ENCODE measurements around the gene COL12A1. TPM values are rescaled to one million over a fixed set of nuclear protein-coding genes. Genes with fewer than 3 reads are reported as not detected.

The COL12A1 gene
- total and polyA plus RNA-seq, 2 of the 13 experiments (the other 11 are each of a cell fraction or from before 2014, with no cell fraction given) = 0.02 TPM; not detected in 1

DNA sequence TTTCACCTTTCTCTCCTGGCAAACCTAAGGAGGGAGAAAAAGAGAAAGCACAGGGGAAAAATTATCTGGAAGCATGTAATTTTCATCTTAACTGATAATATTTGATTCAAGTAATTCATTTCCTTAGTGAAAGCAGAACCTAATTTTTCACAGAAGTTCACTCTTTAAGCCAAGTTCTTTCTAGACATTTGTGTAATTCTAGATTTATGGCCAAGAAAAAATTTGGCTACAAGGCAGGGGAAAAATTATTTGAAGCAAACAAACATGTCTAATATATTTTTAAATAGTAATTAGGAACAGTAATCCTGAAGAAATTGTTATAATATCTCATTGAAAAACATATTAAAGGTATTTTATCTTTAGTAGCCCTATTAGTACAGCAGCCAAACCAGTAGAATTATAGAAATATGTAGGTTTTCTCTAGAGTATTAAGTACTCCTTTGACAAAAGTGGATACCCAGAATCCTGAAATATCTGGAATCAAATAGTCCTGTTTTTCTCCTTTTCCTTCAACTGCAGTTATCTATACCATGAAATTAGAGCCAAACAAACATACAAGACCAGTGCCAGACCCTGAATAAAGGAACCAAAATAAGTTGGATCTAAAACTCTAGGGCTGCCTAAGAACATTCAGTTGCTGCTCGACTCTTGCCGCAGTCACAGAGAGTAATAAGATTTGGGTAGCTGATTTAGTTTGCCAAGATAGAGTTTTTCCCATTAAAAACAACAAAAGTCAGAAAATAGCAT, 116.5 kb downstream of the COL12A1 start (continued):
- TF ChIP-seq, protein P1, sequence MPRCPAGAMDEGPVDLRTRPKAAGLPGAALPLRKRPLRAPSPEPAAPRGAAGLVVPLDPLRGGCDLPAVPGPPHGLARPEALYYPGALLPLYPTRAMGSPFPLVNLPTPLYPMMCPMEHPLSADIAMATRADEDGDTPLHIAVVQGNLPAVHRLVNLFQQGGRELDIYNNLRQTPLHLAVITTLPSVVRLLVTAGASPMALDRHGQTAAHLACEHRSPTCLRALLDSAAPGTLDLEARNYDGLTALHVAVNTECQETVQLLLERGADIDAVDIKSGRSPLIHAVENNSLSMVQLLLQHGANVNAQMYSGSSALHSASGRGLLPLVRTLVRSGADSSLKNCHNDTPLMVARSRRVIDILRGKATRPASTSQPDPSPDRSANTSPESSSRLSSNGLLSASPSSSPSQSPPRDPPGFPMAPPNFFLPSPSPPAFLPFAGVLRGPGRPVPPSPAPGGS (CRISPR knock-in tag; IDR thresholded peaks at IDR 0.05) = no peak
- TF ChIP-seq TBL1XR1 (IDR thresholded peaks at IDR 0.05; ENCODE audit: borderline replicate concordance, low read length, partially characterized antibody) (no peak), JUNB (CRISPR knock-in tag; IDR thresholded peaks at IDR 0.05; ENCODE audit: borderline replicate concordance) (no peak), ZNF451 (CRISPR knock-in tag; IDR thresholded peaks at IDR 0.05) (no peak), ATM (IDR thresholded peaks at IDR 0.05; ENCODE audit: borderline replicate concordance) (no peak)

DNA sequence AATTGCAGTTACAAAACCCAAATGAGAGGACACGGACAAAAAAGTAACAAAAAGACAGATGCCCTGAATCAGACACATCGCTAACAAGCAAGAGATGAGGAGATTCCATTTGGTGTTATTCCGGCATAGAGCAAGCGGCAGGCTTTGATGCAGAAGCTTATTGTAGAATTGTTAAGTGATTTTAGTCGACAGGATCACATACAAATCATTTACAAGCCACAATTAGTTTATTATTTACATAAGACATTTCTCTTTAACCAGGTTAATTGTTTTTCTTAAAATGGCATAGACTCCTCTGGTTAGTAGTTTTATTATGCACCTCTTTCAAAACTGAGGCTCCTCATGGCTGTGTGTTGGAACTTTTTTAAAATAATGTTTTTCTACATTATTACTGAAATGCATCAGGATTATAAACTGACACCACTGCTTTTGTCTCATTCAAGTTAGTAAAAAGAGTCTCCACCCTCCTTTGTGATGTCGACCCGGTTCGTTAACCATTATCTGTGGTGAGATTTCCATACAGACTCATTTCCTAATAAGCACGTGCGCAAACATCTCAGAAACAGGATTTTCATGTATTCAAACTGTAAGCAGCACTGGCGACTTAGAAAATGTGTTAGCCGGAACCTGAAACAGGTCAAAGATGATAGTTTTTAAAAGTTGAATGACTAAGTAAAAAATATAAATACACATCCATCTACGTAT, 119.8 kb downstream of the COL12A1 start:
- BruUV-seq (replicated peaks) = no TSS peak
- Histone ChIP-seq H3K4me2 (ENCODE audit: low read depth, low read length) (no peak overlapping the region), H3K4me1 (ENCODE audit: insufficient read depth, low read length) (peaks cover 11% of the 10 kb centered on the region; the same call in 1 of the 2 replicates), H4K20me1 (ENCODE audit: insufficient read depth, low read length) (no peaks in the 10 kb centered on the region), H3K9ac (ENCODE audit: insufficient read depth, low read depth, low read length) (no peak overlapping the region), H3K79me2 (ENCODE audit: insufficient read depth, low read length) (no peaks in the 10 kb centered on the region), H2AFZ (ENCODE audit: low read length) (no peak overlapping the region), H3K27ac (ENCODE audit: extremely low read length, insufficient read depth, low read length) (no peak overlapping the region), H3K9me3 (ENCODE audit: low read length) (no peaks in the 10 kb centered on the region), H3K4me3 (replicated peaks in 1 of 3; ENCODE audit: insufficient read depth in 1 of 3, low read depth in 2 of 3, low read length in 3 of 3) (no peak overlapping the region), H3K36me3 (replicated peaks in 1 of 2; ENCODE audit: control insufficient read depth in 1 of 2, insufficient read depth in 2 of 2, low read length in 2 of 2) (no peaks in the 10 kb centered on the region), H3K27me3 (ENCODE audit: control insufficient read depth in 1 of 2, insufficient read depth in 2 of 2, low read length in 2 of 2) (peaks cover 1 to 10% of the 10 kb centered on the region in 2 experiments; a peak in 3 of 5 replicates)
- in situ Hi-C loops (cut with HindIII; ENCODE audit: extremely low pct_ligation_motif_present, low pct_unique_long_range_greater_than_20kb) = no loop called here
- DNase-seq (ENCODE audit: low spot score) (no peak), FAIRE-seq (no peak), ATAC-seq (no peak)
- 36% methylated on average over 13 of the region's 13 CpGs for WGBS (ENCODE audit: low lambda C conversion rate)
- ChIA-PET CTCF (ENCODE audit: low intra/inter-chr PET ratio, low total read pairs) (no interaction called here), POLR2A (no interaction called here)
- intact Hi-C loops (cut with micrococcal nuclease; ENCODE audit: unreplicated experiment) = no loop called here
- no peak for TF ChIP-seq ZFAT (CRISPR knock-in tag; conservative IDR thresholded peaks at IDR 0.05)
- TF ChIP-seq ZSCAN29 (CRISPR knock-in tag; conservative IDR thresholded peaks at IDR 0.05) = no peak
- no peak for TF ChIP-seq ZNF251 (CRISPR knock-in tag; IDR thresholded peaks at IDR 0.05)
- no peak for TF ChIP-seq PRPF4 (IDR thresholded peaks at IDR 0.05; ENCODE audit: low read depth, low read length, poor library complexity, severe bottlenecking)
- no peak for TF ChIP-seq WIZ (CRISPR knock-in tag; IDR thresholded peaks at IDR 0.05)
- TF ChIP-seq SAFB2 (CRISPR knock-in tag; IDR thresholded peaks at IDR 0.05; ENCODE audit: borderline replicate concordance, low read depth) = no peak
- TF ChIP-seq ZNF564 (CRISPR knock-in tag; IDR thresholded peaks at IDR 0.05) = no peak
- no peak for TF ChIP-seq MED8 (CRISPR knock-in tag; IDR thresholded peaks at IDR 0.05; ENCODE audit: insufficient replicate concordance)
- no peak for TF ChIP-seq NR2F2 (IDR thresholded peaks at IDR 0.05; ENCODE audit: borderline replicate concordance, low read depth)
- TF ChIP-seq CHD4 (IDR thresholded peaks at IDR 0.05; ENCODE audit: borderline replicate concordance, low read length) = no peak
- TF ChIP-seq ZNF446 (CRISPR knock-in tag; IDR thresholded peaks at IDR 0.05) = no peak
- TF ChIP-seq, protein P2, sequence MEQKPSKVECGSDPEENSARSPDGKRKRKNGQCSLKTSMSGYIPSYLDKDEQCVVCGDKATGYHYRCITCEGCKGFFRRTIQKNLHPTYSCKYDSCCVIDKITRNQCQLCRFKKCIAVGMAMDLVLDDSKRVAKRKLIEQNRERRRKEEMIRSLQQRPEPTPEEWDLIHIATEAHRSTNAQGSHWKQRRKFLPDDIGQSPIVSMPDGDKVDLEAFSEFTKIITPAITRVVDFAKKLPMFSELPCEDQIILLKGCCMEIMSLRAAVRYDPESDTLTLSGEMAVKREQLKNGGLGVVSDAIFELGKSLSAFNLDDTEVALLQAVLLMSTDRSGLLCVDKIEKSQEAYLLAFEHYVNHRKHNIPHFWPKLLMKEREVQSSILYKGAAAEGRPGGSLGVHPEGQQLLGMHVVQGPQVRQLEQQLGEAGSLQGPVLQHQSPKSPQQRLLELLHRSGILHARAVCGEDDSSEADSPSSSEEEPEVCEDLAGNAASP (CRISPR knock-in tag; IDR thresholded peaks at IDR 0.05; ENCODE audit: borderline replicate concordance) = no peak
- no peak for TF ChIP-seq ZNF44 (CRISPR knock-in tag; IDR thresholded peaks at IDR 0.05)
- no peak for TF ChIP-seq AHR (CRISPR knock-in tag; IDR thresholded peaks at IDR 0.05)
